ENCODE results near the gene RFPL1.
"Not testable (repeated sequence)": the region's sequence is repeated elsewhere in the genome, so short reads cannot be mapped to it uniquely, and the experiment has no call there.

Gene RFPL1

DNA sequence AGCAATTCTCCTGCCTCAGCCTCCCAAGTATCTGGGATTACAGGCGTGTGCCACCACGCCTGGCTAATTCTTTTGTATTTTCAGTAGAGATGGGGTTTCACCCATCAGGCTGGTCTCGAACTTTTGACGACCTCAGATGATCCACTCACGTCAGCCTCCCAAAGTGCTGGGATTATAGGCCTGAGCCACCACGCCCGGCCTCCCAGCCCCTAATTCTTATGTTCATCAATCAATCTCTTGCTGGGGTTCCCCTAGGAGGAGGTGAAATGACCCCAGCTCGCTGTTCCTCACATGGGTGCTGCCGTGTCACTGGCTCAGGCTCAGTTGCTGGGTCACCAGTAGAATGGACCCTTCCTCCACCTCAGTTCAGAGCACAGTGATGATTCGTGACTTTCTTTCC lies at the start of gene RFPL1:
Gene RFPL1, plus strand, starts transcription at position 301 of the 400 bp plus-strand sequence.
- not testable (repeated sequence) for H3K9me2 ChIP-seq (replicated peaks; ENCODE audit: insufficient read depth, low read length); H3K9me3 ChIP-seq (ENCODE audit: insufficient read depth, low read length); H3K27me3 ChIP-seq (ENCODE audit: low read length); H3F3A ChIP-seq (ENCODE audit: insufficient read depth); H3K4me3 ChIP-seq (ENCODE audit: insufficient read depth, low read length, poor library complexity, severe bottlenecking); H3K27ac ChIP-seq (ENCODE audit: low read depth, low read length); H3K79me2 ChIP-seq (ENCODE audit: insufficient read depth, low read length); H3K4me2 ChIP-seq (ENCODE audit: low read depth, low read length, poor library complexity, severe bottlenecking); H3K9ac ChIP-seq (ENCODE audit: low read length); H3K36me3 ChIP-seq (ENCODE audit: low read length); H2AFZ ChIP-seq (ENCODE audit: low read depth, low read length, severe bottlenecking); H4K20me1 ChIP-seq (ENCODE audit: low read depth, low read length)

DNA sequence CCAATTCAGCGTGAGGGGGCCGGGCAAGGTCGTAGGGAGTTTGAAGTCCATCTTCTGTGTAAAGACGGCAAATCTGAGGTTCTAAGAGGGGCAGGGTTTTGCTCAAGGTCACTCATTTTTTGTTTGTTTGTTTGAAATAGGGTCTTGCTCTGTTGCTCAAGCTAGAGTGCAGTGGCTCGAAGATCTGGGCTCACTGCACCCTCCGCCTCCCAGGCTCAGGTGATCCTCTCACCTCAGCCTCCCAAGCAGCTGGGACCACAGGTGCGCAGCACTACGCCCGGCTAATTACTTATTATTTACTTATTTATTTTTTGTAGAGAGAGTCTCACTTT lies 49.7 kb upstream of the RFPL1 start:
- peaks cover 18% of the 10 kb centered on the region for H3F3A ChIP-seq (ENCODE audit: insufficient read depth)
- H3K4me3 ChIP-seq (ENCODE audit: insufficient read depth, low read length, poor library complexity, severe bottlenecking) = peak overlapping the region; percentile 86
- peak overlapping the region; percentile 92 for H2AFZ ChIP-seq (ENCODE audit: low read depth, low read length, severe bottlenecking)
- H3K79me2 ChIP-seq (ENCODE audit: insufficient read depth, low read length) = peaks cover 39% of the 10 kb centered on the region
- no peak overlapping the region for H3K27ac ChIP-seq (ENCODE audit: low read depth, low read length)
- peak overlapping the region; percentile 78 for H3K9ac ChIP-seq (ENCODE audit: low read length)
- TF ChIP-seq, protein P1, sequence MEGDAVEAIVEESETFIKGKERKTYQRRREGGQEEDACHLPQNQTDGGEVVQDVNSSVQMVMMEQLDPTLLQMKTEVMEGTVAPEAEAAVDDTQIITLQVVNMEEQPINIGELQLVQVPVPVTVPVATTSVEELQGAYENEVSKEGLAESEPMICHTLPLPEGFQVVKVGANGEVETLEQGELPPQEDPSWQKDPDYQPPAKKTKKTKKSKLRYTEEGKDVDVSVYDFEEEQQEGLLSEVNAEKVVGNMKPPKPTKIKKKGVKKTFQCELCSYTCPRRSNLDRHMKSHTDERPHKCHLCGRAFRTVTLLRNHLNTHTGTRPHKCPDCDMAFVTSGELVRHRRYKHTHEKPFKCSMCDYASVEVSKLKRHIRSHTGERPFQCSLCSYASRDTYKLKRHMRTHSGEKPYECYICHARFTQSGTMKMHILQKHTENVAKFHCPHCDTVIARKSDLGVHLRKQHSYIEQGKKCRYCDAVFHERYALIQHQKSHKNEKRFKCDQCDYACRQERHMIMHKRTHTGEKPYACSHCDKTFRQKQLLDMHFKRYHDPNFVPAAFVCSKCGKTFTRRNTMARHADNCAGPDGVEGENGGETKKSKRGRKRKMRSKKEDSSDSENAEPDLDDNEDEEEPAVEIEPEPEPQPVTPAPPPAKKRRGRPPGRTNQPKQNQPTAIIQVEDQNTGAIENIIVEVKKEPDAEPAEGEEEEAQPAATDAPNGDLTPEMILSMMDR (IDR thresholded peaks at IDR 0.05; ENCODE audit: insufficient read depth, low read length, poor library complexity, severe bottlenecking) = no peak
- TF ChIP-seq EZH2phosphoT487 (conservative IDR thresholded peaks at IDR 0.05; ENCODE audit: low read length) = no peak
- no peaks in the 10 kb centered on the region for H3K9me2 ChIP-seq (replicated peaks; ENCODE audit: insufficient read depth, low read length)
- no peaks in the 10 kb centered on the region for H4K20me1 ChIP-seq (ENCODE audit: low read depth, low read length)
- H3K36me3 ChIP-seq (ENCODE audit: low read length) = no peaks in the 10 kb centered on the region
- H3K27me3 ChIP-seq (ENCODE audit: low read length) = no peaks in the 10 kb centered on the region
- H3K4me2 ChIP-seq (ENCODE audit: low read depth, low read length, poor library complexity, severe bottlenecking) = peak overlapping the region; percentile 86
- H3K9me3 ChIP-seq (ENCODE audit: insufficient read depth, low read length) = no peaks in the 10 kb centered on the region

- no peak for TF ChIP-seq EZH2phosphoT487 (conservative IDR thresholded peaks at IDR 0.05; ENCODE audit: low read length)
- TF ChIP-seq, protein P1 (IDR thresholded peaks at IDR 0.05; ENCODE audit: insufficient read depth, low read length, poor library complexity, severe bottlenecking) = no peak
- Histone ChIP-seq H3F3A (ENCODE audit: insufficient read depth) (peaks cover 18% of the 10 kb centered on the region), H2AFZ (ENCODE audit: low read depth, low read length, severe bottlenecking) (no peak overlapping the region), H3K9me3 (ENCODE audit: insufficient read depth, low read length) (no peaks in the 10 kb centered on the region), H4K20me1 (ENCODE audit: low read depth, low read length) (no peaks in the 10 kb centered on the region), H3K27me3 (ENCODE audit: low read length) (no peaks in the 10 kb centered on the region), H3K4me3 (ENCODE audit: insufficient read depth, low read length, poor library complexity, severe bottlenecking) (no peak overlapping the region), H3K79me2 (ENCODE audit: insufficient read depth, low read length) (peaks cover 24% of the 10 kb centered on the region), H3K36me3 (ENCODE audit: low read length) (no peaks in the 10 kb centered on the region), H3K9me2 (replicated peaks; ENCODE audit: insufficient read depth, low read length) (no peaks in the 10 kb centered on the region), H3K9ac (ENCODE audit: low read length) (no peak overlapping the region), H3K4me2 (ENCODE audit: low read depth, low read length, poor library complexity, severe bottlenecking) (no peak overlapping the region), H3K27ac (ENCODE audit: low read depth, low read length) (no peak overlapping the region)
Measured at GRCh38 chr22:29390270-29390669, 48.1 kb upstream of the RFPL1 start.

GRCh38 chr22:29391546-29391945 lies 46.8 kb upstream of the RFPL1 start:
- TF ChIP-seq, protein P1 (IDR thresholded peaks at IDR 0.05; ENCODE audit: insufficient read depth, low read length, poor library complexity, severe bottlenecking) = no peak
- TF ChIP-seq EZH2phosphoT487 (conservative IDR thresholded peaks at IDR 0.05; ENCODE audit: low read length) = no peak
- no peaks in the 10 kb centered on the region for H3K27me3 ChIP-seq (ENCODE audit: low read length)
- no peaks in the 10 kb centered on the region for H3K36me3 ChIP-seq (ENCODE audit: low read length)
- no peak overlapping the region for H3K4me3 ChIP-seq (ENCODE audit: insufficient read depth, low read length, poor library complexity, severe bottlenecking)
- no peaks in the 10 kb centered on the region for H3K9me2 ChIP-seq (replicated peaks; ENCODE audit: insufficient read depth, low read length)
- H3K9me3 ChIP-seq (ENCODE audit: insufficient read depth, low read length) = no peaks in the 10 kb centered on the region
- no peak overlapping the region for H3K27ac ChIP-seq (ENCODE audit: low read depth, low read length)
- no peak overlapping the region for H3K4me2 ChIP-seq (ENCODE audit: low read depth, low read length, poor library complexity, severe bottlenecking)
- peaks cover 19% of the 10 kb centered on the region for H3K79me2 ChIP-seq (ENCODE audit: insufficient read depth, low read length)
- no peak overlapping the region for H2AFZ ChIP-seq (ENCODE audit: low read depth, low read length, severe bottlenecking)
- peaks cover 6% of the 10 kb centered on the region for H3F3A ChIP-seq (ENCODE audit: insufficient read depth)
- H3K9ac ChIP-seq (ENCODE audit: low read length) = no peak overlapping the region
- H4K20me1 ChIP-seq (ENCODE audit: low read depth, low read length) = no peaks in the 10 kb centered on the region
